ENCODE data around the gene SARDH.

- TF ChIP-seq, protein P1, sequence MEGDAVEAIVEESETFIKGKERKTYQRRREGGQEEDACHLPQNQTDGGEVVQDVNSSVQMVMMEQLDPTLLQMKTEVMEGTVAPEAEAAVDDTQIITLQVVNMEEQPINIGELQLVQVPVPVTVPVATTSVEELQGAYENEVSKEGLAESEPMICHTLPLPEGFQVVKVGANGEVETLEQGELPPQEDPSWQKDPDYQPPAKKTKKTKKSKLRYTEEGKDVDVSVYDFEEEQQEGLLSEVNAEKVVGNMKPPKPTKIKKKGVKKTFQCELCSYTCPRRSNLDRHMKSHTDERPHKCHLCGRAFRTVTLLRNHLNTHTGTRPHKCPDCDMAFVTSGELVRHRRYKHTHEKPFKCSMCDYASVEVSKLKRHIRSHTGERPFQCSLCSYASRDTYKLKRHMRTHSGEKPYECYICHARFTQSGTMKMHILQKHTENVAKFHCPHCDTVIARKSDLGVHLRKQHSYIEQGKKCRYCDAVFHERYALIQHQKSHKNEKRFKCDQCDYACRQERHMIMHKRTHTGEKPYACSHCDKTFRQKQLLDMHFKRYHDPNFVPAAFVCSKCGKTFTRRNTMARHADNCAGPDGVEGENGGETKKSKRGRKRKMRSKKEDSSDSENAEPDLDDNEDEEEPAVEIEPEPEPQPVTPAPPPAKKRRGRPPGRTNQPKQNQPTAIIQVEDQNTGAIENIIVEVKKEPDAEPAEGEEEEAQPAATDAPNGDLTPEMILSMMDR (IDR thresholded peaks at IDR 0.05): no peak
- TF ChIP-seq EP300 (IDR thresholded peaks at IDR 0.05): no peak
- TF ChIP-seq POLR2A (IDR thresholded peaks at IDR 0.05): no peak
Observed at GRCh38 chr9:133691191-133691590, 47.0 kb downstream of the SARDH start.
